ENCODE results near the gene HELB. TPM values are rescaled to one million over a fixed set of nuclear protein-coding genes. Genes with fewer than 3 reads are reported as not detected.

The HELB gene
- total RNA-seq, 2 experiments from 2014 or later = 35.8 to 36.0 TPM

DNA sequence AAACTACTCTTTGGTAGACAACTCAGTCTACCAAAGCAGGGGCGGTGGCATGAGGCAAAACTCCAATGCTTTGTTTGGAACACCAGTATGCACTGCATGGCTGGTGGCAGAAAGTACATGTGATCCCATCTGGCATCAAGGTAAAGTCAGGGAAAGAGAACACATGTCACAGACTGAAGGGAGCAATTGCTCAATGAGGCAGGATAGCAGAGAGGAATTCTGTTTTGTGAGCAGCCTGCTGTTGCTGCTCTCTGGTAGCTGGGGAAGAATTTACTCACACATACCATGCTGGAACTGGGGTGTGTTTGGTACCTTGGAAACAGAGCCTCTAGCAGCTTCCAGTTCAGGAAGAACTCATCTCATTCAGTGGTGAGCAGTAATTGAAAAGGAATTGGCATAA is 84.8 kb downstream of the HELB start:
- no peak for DNase-seq
- no peaks in the 10 kb centered on the region for H3K36me3 Mint-ChIP-seq
- H3K9me3 Mint-ChIP-seq = no peaks in the 10 kb centered on the region
- ATAC-seq (ENCODE audit: low read depth) = no peak
- H3K4me1 Mint-ChIP-seq = no peaks in the 10 kb centered on the region
- no peak overlapping the region for H3K4me3 Mint-ChIP-seq
- H3K27ac Mint-ChIP-seq = no peak overlapping the region
- H3K27me3 Mint-ChIP-seq = peaks cover 20% of the 10 kb centered on the region
- POLR2A ChIA-PET = no interaction called here

Other genes with a start within 250 kb of the HELB start
- 10 to 100 TPM; 35.1 to 36.0 TPM for gene LLPH, start 171.7 kb upstream of the HELB start, total RNA-seq
- 10 to 100 TPM; 72.1 to 77.1 TPM for gene TMBIM4, start 132.5 kb upstream of the HELB start, total RNA-seq
- under 1 TPM; 0.43 to 0.53 TPM for gene IRAK3, start 113.3 kb upstream of the HELB start, total RNA-seq

All from activated naive CD8-positive, alpha-beta T cell treated with anti-CD3 and anti-CD28 coated beads, Interleukin-2, amount 10 ng/mL, durations not matched to agents 7 days and 5 days (primary cell).